Activated naive CD4-positive, alpha-beta T cell treated with anti-CD3 and anti-CD28 coated beads for 36 hours (primary cell): ENCODE results near the gene POU5F2. TPM values are rescaled to one million over a fixed set of nuclear protein-coding genes. Genes with fewer than 3 reads are reported as not detected.

ENCODE experiments used
- CTCF ChIA-PET: fragments of 350-600 bp; sonication (Branson Sonifier 250); formaldehyde crosslinking; loops from one replicate; lab custom pipeline; 2021; ENCODE audit warnings: antibody characterized with exemption; lab: Charles Lee
- DNase-seq: peaks from one replicate; pipeline ENCODE4 v3.0.0-alpha.2; 2020
- H3K27ac Mint-ChIP-seq: one replicate; pipeline ENCODE4 v1.8.0; 2021; ENCODE audit warnings: mild to moderate bottlenecking, mixed read lengths
- H3K27me3 Mint-ChIP-seq: one replicate; pipeline ENCODE4 v1.8.0; 2021; ENCODE audit warnings: low read depth, mixed read lengths
- H3K36me3 Mint-ChIP-seq: one replicate; pipeline ENCODE4 v1.8.0; 2021; ENCODE audit warnings: low read depth, mixed read lengths
- H3K4me1 Mint-ChIP-seq: one replicate; pipeline ENCODE4 v1.8.0; 2021; ENCODE audit warnings: low read depth, mixed read lengths
- H3K4me3 Mint-ChIP-seq: one replicate; pipeline ENCODE4 v1.8.0; 2021; ENCODE audit warnings: mild to moderate bottlenecking, moderate library complexity, mixed read lengths
- H3K9me3 Mint-ChIP-seq: one replicate; pipeline ENCODE4 v1.8.0; 2021; ENCODE audit warnings: mixed read lengths
- intact Hi-C: fragments of 100-400 bp; cut with micrococcal nuclease; formaldehyde crosslinking; loops from one replicate; pipeline ENCODE4 v1.15.1; 2023
- total RNA-seq, 2 experiments: library from RNA; stranded (reverse); gene quantifications; one replicate each; pipeline ENCODE4 v1.2.3, GENCODE V29; 2021

The POU5F2 gene
- under 1 TPM; 0.24 to 0.27 TPM for total RNA-seq

GRCh38 chr5:93741136-93741811 lies at the start of gene POU5F2:
POU5F2 (minus strand) TSS chr5:93741600; CDS start chr5:93741563, 37 bp downstream.
- H3K27me3 Mint-ChIP-seq = no peaks in the 10 kb centered on the region
- no peak for DNase-seq
- no peak within 1 kb of the TSS for H3K4me3 Mint-ChIP-seq
- H3K9me3 Mint-ChIP-seq = peaks cover 2% of the 10 kb centered on the region
- H3K27ac Mint-ChIP-seq = no peak within 1 kb of the TSS
- intact Hi-C loops = no loop called here
- H3K36me3 Mint-ChIP-seq = peaks cover 49% of the 10 kb centered on the region
- CTCF ChIA-PET = no interaction called here
- no peaks in the 10 kb centered on the region for H3K4me1 Mint-ChIP-seq

- no peak for DNase-seq
- no peaks in the 10 kb centered on the region for H3K4me1 Mint-ChIP-seq
- no peaks in the 10 kb centered on the region for H3K9me3 Mint-ChIP-seq
- intact Hi-C loops = no loop called here
- no peak overlapping the region for H3K4me3 Mint-ChIP-seq
- no peak overlapping the region for H3K27ac Mint-ChIP-seq
- peaks cover 16% of the 10 kb centered on the region for H3K36me3 Mint-ChIP-seq
- H3K27me3 Mint-ChIP-seq = no peaks in the 10 kb centered on the region
- CTCF ChIA-PET = interaction anchor here (1.5 kb wide), 1 partner anchor 11 kb away, joined by 5 read pairs; no protein-coding TSS in a partner anchor
These were observed 49.0 kb upstream of the POU5F2 start for GRCh38 chr5:93790401-93790800.

GRCh38 chr5:93789173-93790067 lies 48.0 kb upstream of the POU5F2 start:
- Mint-ChIP-seq H3K4me1 (no peaks in the 10 kb centered on the region), H3K9me3 (no peaks in the 10 kb centered on the region), H3K27ac (no peak overlapping the region), H3K36me3 (peaks cover 8% of the 10 kb centered on the region), H3K4me3 (no peak overlapping the region), H3K27me3 (no peaks in the 10 kb centered on the region)
- no peak for DNase-seq
- intact Hi-C loops = no loop called here
- CTCF ChIA-PET = interaction anchor here (1.3 kb wide), 1 partner anchor 10 kb away, joined by 3 read pairs; no protein-coding TSS in a partner anchor

GRCh38 chr5:93787598-93787997 lies 46.2 kb upstream of the POU5F2 start:
- CTCF ChIA-PET = no interaction called here
- H3K4me3 Mint-ChIP-seq = no peak overlapping the region
- no peaks in the 10 kb centered on the region for H3K9me3 Mint-ChIP-seq

GRCh38 chr5:93785475-93785874 lies 44.1 kb upstream of the POU5F2 start:
- Mint-ChIP-seq H3K36me3 (peaks cover 18% of the 10 kb centered on the region), H3K27me3 (no peaks in the 10 kb centered on the region), H3K4me1 (no peaks in the 10 kb centered on the region), H3K27ac (no peak overlapping the region), H3K9me3 (no peaks in the 10 kb centered on the region), H3K4me3 (no peak overlapping the region)
- DNase-seq = no peak
- CTCF ChIA-PET = no interaction called here
- intact Hi-C loops = no loop called here

More at GRCh38 chr5:93787598-93787997, 46.2 kb upstream of the POU5F2 start:
- Mint-ChIP-seq H3K36me3 (peaks cover 6% of the 10 kb centered on the region), H3K27me3 (no peaks in the 10 kb centered on the region), H3K4me1 (no peaks in the 10 kb centered on the region), H3K27ac (no peak overlapping the region)
- DNase-seq = no peak
- intact Hi-C loops = no loop called here

- Mint-ChIP-seq H3K4me3 (no peak overlapping the region), H3K27ac (no peak overlapping the region), H3K4me1 (no peaks in the 10 kb centered on the region), H3K27me3 (no peaks in the 10 kb centered on the region), H3K9me3 (no peaks in the 10 kb centered on the region), H3K36me3 (peaks cover 21% of the 10 kb centered on the region)
- intact Hi-C loops = no loop called here
- CTCF ChIA-PET = interaction anchor here (2.8 kb wide), 1 partner anchor 18 kb away, joined by 9 read pairs; no protein-coding TSS in a partner anchor
- DNase-seq = no peak
These were observed 41.6 kb upstream of the POU5F2 start for GRCh38 chr5:93782978-93783377.

- no peaks in the 10 kb centered on the region for H3K4me1 Mint-ChIP-seq
- H3K27me3 Mint-ChIP-seq = no peaks in the 10 kb centered on the region
- intact Hi-C loops = no loop called here
- peaks cover 52% of the 10 kb centered on the region for H3K36me3 Mint-ChIP-seq
- DNase-seq = no peak
- CTCF ChIA-PET = interaction anchor here (0.6 kb wide), 1 partner anchor 310 kb away, joined by 6 read pairs; no protein-coding TSS in a partner anchor
- no peak overlapping the region for H3K4me3 Mint-ChIP-seq
- no peak overlapping the region for H3K27ac Mint-ChIP-seq
- peaks cover 5% of the 10 kb centered on the region for H3K9me3 Mint-ChIP-seq
These were observed 36.2 kb upstream of the POU5F2 start for GRCh38 chr5:93777620-93778019.

GRCh38 chr5:93756372-93756771 lies 15.0 kb upstream of the POU5F2 start:
- H3K36me3 Mint-ChIP-seq = peaks cover 34% of the 10 kb centered on the region
- no peak overlapping the region for H3K27ac Mint-ChIP-seq
- H3K27me3 Mint-ChIP-seq = no peaks in the 10 kb centered on the region
- DNase-seq = no peak
- CTCF ChIA-PET = no interaction called here
- no peak overlapping the region for H3K4me3 Mint-ChIP-seq
- H3K9me3 Mint-ChIP-seq = peaks cover 23% of the 10 kb centered on the region
- peaks cover 4% of the 10 kb centered on the region for H3K4me1 Mint-ChIP-seq
- intact Hi-C loops = no loop called here

- no peak overlapping the region for H3K4me3 Mint-ChIP-seq
- CTCF ChIA-PET = interaction anchor here (0.7 kb wide), 1 partner anchor 20 kb away, joined by 3 read pairs; no protein-coding TSS in a partner anchor
- H3K4me1 Mint-ChIP-seq = peaks cover 4% of the 10 kb centered on the region
- intact Hi-C loops = no loop called here
- H3K9me3 Mint-ChIP-seq = peaks cover 20% of the 10 kb centered on the region
- peaks cover 29% of the 10 kb centered on the region for H3K36me3 Mint-ChIP-seq
- H3K27me3 Mint-ChIP-seq = no peaks in the 10 kb centered on the region
- no peak overlapping the region for H3K27ac Mint-ChIP-seq
- DNase-seq = no peak
These were observed 14.3 kb upstream of the POU5F2 start for GRCh38 chr5:93755716-93756115.

GRCh38 chr5:93748875-93749397 lies 7.5 kb upstream of the POU5F2 start:
- Mint-ChIP-seq H3K36me3 (peaks cover 5% of the 10 kb centered on the region), H3K9me3 (no peaks in the 10 kb centered on the region), H3K4me3 (no peak overlapping the region), H3K27ac (no peak overlapping the region), H3K27me3 (no peaks in the 10 kb centered on the region), H3K4me1 (peaks cover 7% of the 10 kb centered on the region)
- DNase-seq = no peak
- CTCF ChIA-PET = no interaction called here
- intact Hi-C loops = no loop called here

GRCh38 chr5:93746406-93747056 lies 5.1 kb upstream of the POU5F2 start:
- Mint-ChIP-seq H3K4me1 (peaks cover 5% of the 10 kb centered on the region), H3K9me3 (no peaks in the 10 kb centered on the region), H3K27ac (no peak overlapping the region), H3K27me3 (no peaks in the 10 kb centered on the region), H3K4me3 (no peak overlapping the region), H3K36me3 (peaks cover 19% of the 10 kb centered on the region)
- intact Hi-C loops = no loop called here
- DNase-seq = no peak
- CTCF ChIA-PET = no interaction called here

- CTCF ChIA-PET = interaction anchor here (0.7 to 1.0 kb wide), 3 partner anchors 13 to 64 kb away, joined by 3 read pairs; no protein-coding TSS in a partner anchor
- no peak overlapping the region for H3K27ac Mint-ChIP-seq
- H3K36me3 Mint-ChIP-seq = peaks cover 32% of the 10 kb centered on the region
- H3K4me1 Mint-ChIP-seq = no peaks in the 10 kb centered on the region
- no peak for DNase-seq
- H3K4me3 Mint-ChIP-seq = no peak overlapping the region
- peaks cover 2% of the 10 kb centered on the region for H3K9me3 Mint-ChIP-seq
- intact Hi-C loops = no loop called here
- no peaks in the 10 kb centered on the region for H3K27me3 Mint-ChIP-seq
These were observed 5.1 kb downstream of the POU5F2 start for GRCh38 chr5:93736284-93736683.
